PC-3 (cell line): ENCODE results near the gene ANK3. TPM values are rescaled to one million over a fixed set of nuclear protein-coding genes. Genes with fewer than 3 reads are reported as not detected.

Source experiments
- ATAC-seq: fragments of 200-7000 bp; cut with Tn5 transposase; 2 replicates; pipeline ENCODE4 v1.9.1; 2020; ENCODE audit warnings: mild to moderate bottlenecking, moderate library complexity
- BruUV-seq: library from RNA; stranded (reverse); fragments of 400-500 nt; replicated peaks from 2 replicates; lab custom pipeline; 2021; lab: Mats Ljungman, UMichigan
- CTCF ChIA-PET: fragments of 300-600 bp; sonication (Branson Sonifier 250); formaldehyde crosslinking; loops from one replicate; lab custom pipeline; 2022; ENCODE audit warnings: antibody characterized with exemption; lab: Charles Lee
- POLR2A ChIA-PET: fragments of 300-600 bp; sonication (Branson Sonifier 250); formaldehyde crosslinking; loops from one replicate; lab custom pipeline; 2022; ENCODE audit warnings: antibody characterized with exemption; ENCODE audit not compliant: unreplicated experiment; lab: Charles Lee
- DNase-seq: peaks from one replicate; pipeline ENCODE4 v3.0.0-alpha.2; 2015
- H2AFZ ChIP-seq: fragments of 300-600 bp; sonication (generic); 2 replicates; pipeline ENCODE4 v1.6.0; 2016; ENCODE audit warnings: antibody characterized with exemption, low read length
- H3F3A ChIP-seq: fragments of 300-600 bp; sonication (generic); one replicate; pipeline ENCODE4 v1.6.0; 2017; ENCODE audit warnings: antibody characterized with exemption, low read length, control low read depth, mild to moderate bottlenecking; ENCODE audit not compliant: unreplicated experiment
- H3K27ac ChIP-seq: fragments of 300-600 bp; sonication (generic); 2 replicates; pipeline ENCODE4 v1.5.1; 2016; ENCODE audit warnings: mild to moderate bottlenecking, low read length
- H3K27me3 ChIP-seq: fragments of 300-600 bp; sonication (generic); 2 replicates; pipeline ENCODE4 v1.6.1; 2016; ENCODE audit warnings: low read length, mixed read lengths
- H3K36me3 ChIP-seq: fragments of 300-600 bp; sonication (generic); 2 replicates; pipeline ENCODE4 v1.6.1; 2016; ENCODE audit warnings: low read depth, mixed run types, low read length, mixed read lengths
- H3K4me1 ChIP-seq: fragments of 300-600 bp; sonication (generic); 2 replicates; pipeline ENCODE4 v1.5.1; 2016; ENCODE audit warnings: low read length; ENCODE audit not compliant: insufficient read depth
- H3K4me2 ChIP-seq: fragments of 300-600 bp; sonication (generic); 2 replicates; pipeline ENCODE4 v1.6.0; 2016; ENCODE audit warnings: low read length
- H3K4me3 ChIP-seq: fragments of 300-600 bp; sonication (generic); 2 replicates; pipeline ENCODE4 v1.5.1; 2016; ENCODE audit warnings: mild to moderate bottlenecking, low read length, mixed read lengths
- H3K79me2 ChIP-seq: fragments of 300-600 bp; sonication (generic); 2 replicates; pipeline ENCODE4 v1.6.1; 2017; ENCODE audit warnings: low read length, mixed read lengths
- H3K9ac ChIP-seq: fragments of 300-600 bp; sonication (generic); 2 replicates; pipeline ENCODE4 v1.6.0; 2016; ENCODE audit warnings: mild to moderate bottlenecking, low read length
- H3K9me2 ChIP-seq: fragments of 300-600 bp; sonication (generic); replicated peaks from 2 replicates; pipeline ENCODE4 v1.6.1; 2016; ENCODE audit warnings: mixed run types, low read length, mixed read lengths
- H3K9me3 ChIP-seq: fragments of 300-600 bp; sonication (generic); 2 replicates; pipeline ENCODE4 v1.6.1; 2016; ENCODE audit warnings: low read length, mixed read lengths
- H4K20me1 ChIP-seq: fragments of 300-600 bp; sonication (generic); 2 replicates; pipeline ENCODE4 v1.6.1; 2016; ENCODE audit warnings: low read length, mixed read lengths
- CTCF ChIP-seq: fragments of 300-600 bp; sonication (generic); conservative IDR thresholded peaks from 2 replicates; pipeline ENCODE4 v1.5.1; 2017; ENCODE audit warnings: antibody characterized with exemption, low read depth, mild to moderate bottlenecking, low read length
- EZH2 ChIP-seq: fragments of 300-600 bp; sonication (generic); IDR thresholded peaks from one replicate; pipeline ENCODE4 v1.6.1; 2017; ENCODE audit warnings: antibody characterized with exemption, mild to moderate bottlenecking, low read length; ENCODE audit not compliant: unreplicated experiment
- EZH2phosphoT487 ChIP-seq: fragments of 300-600 bp; sonication (generic); IDR thresholded peaks from 2 replicates; pipeline ENCODE4 v1.6.1; 2018; ENCODE audit warnings: mild to moderate bottlenecking, antibody characterized with exemption, low read length, borderline replicate concordance
- intact Hi-C: fragments of 100-400 bp; cut with micrococcal nuclease; formaldehyde crosslinking; loops from 2 replicates; pipeline ENCODE4 v1.9.0; 2023
- total RNA-seq: library from RNA; depleted of rRNA; stranded (reverse); fragments of >200 nt; gene quantifications from 2 replicates; pipeline ENCODE4 v1.2.3, GENCODE V29; 2014

Gene ANK3
- total RNA-seq, 1 experiment from 2014 or later = 29.5 TPM

GRCh38 chr10:60182691-60183090 lies 207.0 kb downstream of the ANK3 start:
- CTCF ChIA-PET = no interaction called here
- H3K4me1 ChIP-seq = peaks cover 32% of the 10 kb centered on the region
- H3K36me3 ChIP-seq = no peaks in the 10 kb centered on the region
- H3K4me3 ChIP-seq = no peak overlapping the region
- intact Hi-C loops = no loop called here
- TF ChIP-seq EZH2phosphoT487 = no peak
- no peak for TF ChIP-seq CTCF
- TF ChIP-seq EZH2 = no peak
- H3K79me2 ChIP-seq = no peaks in the 10 kb centered on the region
- no peaks in the 10 kb centered on the region for H3K9me2 ChIP-seq
- no peaks in the 10 kb centered on the region for H3K9me3 ChIP-seq
- DNase-seq (peak; percentile 26), ATAC-seq (no peak)
- peaks cover 7% of the 10 kb centered on the region for H3F3A ChIP-seq
- no peaks in the 10 kb centered on the region for H4K20me1 ChIP-seq
- no peak overlapping the region for H3K9ac ChIP-seq
- no peaks in the 10 kb centered on the region for H3K27me3 ChIP-seq
- no TSS peak for BruUV-seq
- no peak overlapping the region for H3K27ac ChIP-seq
- POLR2A ChIA-PET = no interaction called here
- no peak overlapping the region for H2AFZ ChIP-seq
- H3K4me2 ChIP-seq = no peak overlapping the region

GRCh38 chr10:60176925-60177324 lies 212.8 kb downstream of the ANK3 start:
- intact Hi-C loops = no loop called here
- Histone ChIP-seq H3F3A (peaks cover 12% of the 10 kb centered on the region), H3K9me3 (no peaks in the 10 kb centered on the region), H3K27me3 (no peaks in the 10 kb centered on the region), H4K20me1 (no peaks in the 10 kb centered on the region), H3K9ac (no peak overlapping the region), H3K79me2 (no peaks in the 10 kb centered on the region), H3K36me3 (no peaks in the 10 kb centered on the region), H3K4me2 (no peak overlapping the region), H3K4me1 (peaks cover 38% of the 10 kb centered on the region), H3K27ac (no peak overlapping the region), H2AFZ (no peak overlapping the region), H3K9me2 (no peaks in the 10 kb centered on the region), H3K4me3 (no peak overlapping the region)
- ChIA-PET POLR2A (no interaction called here), CTCF (no interaction called here)
- BruUV-seq = no TSS peak
- TF ChIP-seq CTCF = no peak
- no peak for TF ChIP-seq EZH2
- no peak for TF ChIP-seq EZH2phosphoT487
- ATAC-seq = no peak
- no peak for DNase-seq

GRCh38 chr10:60175441-60175971 lies 214.2 kb downstream of the ANK3 start:
- H3K9ac ChIP-seq = no peak overlapping the region
- peak overlapping the region; percentile 2; the same call in 1 of the 2 replicates for H2AFZ ChIP-seq
- no peak overlapping the region for H3K4me3 ChIP-seq
- no peaks in the 10 kb centered on the region for H3K79me2 ChIP-seq
- no TSS peak for BruUV-seq
- H3K36me3 ChIP-seq = no peaks in the 10 kb centered on the region
- TF ChIP-seq CTCF (no peak), EZH2 (no peak), EZH2phosphoT487 (no peak)
- DNase-seq (peak; percentile 74), ATAC-seq (peak; percentile 60)
- peaks cover 21% of the 10 kb centered on the region for H3F3A ChIP-seq
- intact Hi-C loops = no loop called here
- peaks cover 49% of the 10 kb centered on the region for H3K4me1 ChIP-seq
- no peaks in the 10 kb centered on the region for H3K27me3 ChIP-seq
- no peaks in the 10 kb centered on the region for H3K9me2 ChIP-seq
- peak overlapping the region; percentile 41 for H3K4me2 ChIP-seq
- H3K27ac ChIP-seq = peak overlapping the region; percentile 44
- no peaks in the 10 kb centered on the region for H4K20me1 ChIP-seq
- H3K9me3 ChIP-seq = no peaks in the 10 kb centered on the region
- CTCF ChIA-PET = interaction anchor here (0.6 to 1.2 kb wide), 7 partner anchors 10 to 269 kb away, joined by 3 to 6 read pairs (median 4); no protein-coding TSS in a partner anchor
- POLR2A ChIA-PET = interaction anchor here (0.7 to 0.8 kb wide), 2 partner anchors 60 to 1280 kb away, joined by 4 to 5 read pairs; no protein-coding TSS in a partner anchor
